Smooth muscle cell (in vitro differentiated cells): ENCODE data around the gene GRPEL1. TPM values are rescaled to one million over a fixed set of nuclear protein-coding genes. Genes with fewer than 3 reads are reported as not detected.

Experiments
- DNase-seq: peaks from one replicate; lab custom pipeline; 2025; ENCODE audit not compliant: unreplicated experiment; lab: John Stamatoyannopoulos, UW
- H2AFZ ChIP-seq: fragments of 200-600 bp; sonication (generic); 2 replicates; pipeline ENCODE4 v1.6.0; 2016; ENCODE audit warnings: antibody characterized with exemption, low read depth, mild to moderate bottlenecking
- H3F3A ChIP-seq: fragments of 200-600 bp; sonication (generic); 2 replicates; pipeline ENCODE4 v1.6.0; 2017; ENCODE audit warnings: antibody characterized with exemption, low read depth
- H3K27ac ChIP-seq: fragments of 200-600 bp; sonication (generic); 2 replicates; pipeline ENCODE4 v1.5.1; 2016; ENCODE audit warnings: low read depth, mild to moderate bottlenecking
- H3K27me3 ChIP-seq: fragments of 200-600 bp; sonication (generic); 2 replicates; pipeline ENCODE4 v1.6.1; 2016; ENCODE audit warnings: low read depth, mild to moderate bottlenecking
- H3K36me3 ChIP-seq: fragments of 200-600 bp; sonication (generic); 2 replicates; pipeline ENCODE4 v1.5.1; 2016; ENCODE audit warnings: low read depth
- H3K4me1 ChIP-seq: fragments of 200-600 bp; sonication (generic); 2 replicates; pipeline ENCODE4 v1.5.1; 2016; ENCODE audit warnings: low read depth
- H3K4me2 ChIP-seq: fragments of 200-600 bp; sonication (generic); 2 replicates; pipeline ENCODE4 v1.6.0; 2016; ENCODE audit warnings: mild to moderate bottlenecking
- H3K4me3 ChIP-seq: fragments of 200-600 bp; sonication (generic); 2 replicates; pipeline ENCODE4 v1.5.1; 2016; ENCODE audit warnings: mild to moderate bottlenecking
- H3K79me2 ChIP-seq: fragments of 200-600 bp; sonication (generic); 2 replicates; pipeline ENCODE4 v1.6.0; 2016; ENCODE audit warnings: low read depth, mild to moderate bottlenecking
- H3K9ac ChIP-seq: fragments of 200-600 bp; sonication (generic); 2 replicates; pipeline ENCODE4 v1.6.0; 2016; ENCODE audit warnings: low read depth
- H3K9me3 ChIP-seq: fragments of 200-600 bp; sonication (generic); replicated peaks from 2 replicates; pipeline ENCODE4 v1.5.1; 2016; ENCODE audit warnings: low read depth
- H4K20me1 ChIP-seq: fragments of 200-600 bp; sonication (generic); 2 replicates; pipeline ENCODE4 v1.6.0; 2016; ENCODE audit warnings: low read depth
- CTCF ChIP-seq: fragments of 200-600 bp; sonication (generic); IDR thresholded peaks from 2 replicates; pipeline ENCODE4 v1.5.1; 2017; ENCODE audit warnings: borderline replicate concordance, mild to moderate bottlenecking, antibody characterized with exemption; ENCODE audit not compliant: insufficient read depth, poor library complexity, severe bottlenecking
- WGBS: methylation state at CpG from one replicate; pipeline ENCODE4 v1.1.7; 2016; ENCODE audit warnings: low lambda C conversion rate; 5-methylcytosine and 5-hydroxymethylcytosine counted together
- polyA plus RNA-seq: library from polyadenylated mRNA; unstranded; fragments of >200 nt; fragmentation: Nextera tagmentation; extraction: Ambion mirVana; gene quantifications from 2 replicates; pipeline ENCODE4 v1.2.1, GENCODE V29; 2016
- total RNA-seq: library from RNA; depleted of rRNA; stranded (reverse); fragments of >200 nt; gene quantifications from 2 replicates; pipeline ENCODE4 v1.2.3, GENCODE V29; 2014

GRPEL1 gene
- total and polyA plus RNA-seq, 2 experiments from 2014 or later, result 18.6 to 40.6 TPM

- Histone ChIP-seq H4K20me1 (no peaks in the 10 kb centered on the region), H3K27me3 (no peaks in the 10 kb centered on the region), H3K79me2 (no peaks in the 10 kb centered on the region), H3K9ac (no peak overlapping the region), H3K4me1 (no peaks in the 10 kb centered on the region), H3K9me3 (no peaks in the 10 kb centered on the region), H3K36me3 (no peaks in the 10 kb centered on the region), H3K4me2 (no peak overlapping the region), H3F3A (no peaks in the 10 kb centered on the region), H2AFZ (no peak overlapping the region), H3K4me3 (no peak overlapping the region), H3K27ac (no peak overlapping the region)
- no peak for TF ChIP-seq CTCF
- 94% methylated on average over 12 of the region's 12 CpGs for WGBS
- no peak for DNase-seq
Observed at GRCh38 chr4:7077371-7077770, 9.5 kb upstream of the GRPEL1 start.

- no peak for DNase-seq
- H3K9me3 ChIP-seq, result no peaks in the 10 kb centered on the region
- 83% methylated on average over 6 of the region's 6 CpGs for WGBS
- H2AFZ ChIP-seq, result no peak overlapping the region
- no peaks in the 10 kb centered on the region for H3K27me3 ChIP-seq
- no peaks in the 10 kb centered on the region for H3F3A ChIP-seq
- H3K4me2 ChIP-seq, result no peak overlapping the region
- H3K27ac ChIP-seq, result no peak overlapping the region
- TF ChIP-seq CTCF, result no peak
- no peaks in the 10 kb centered on the region for H3K79me2 ChIP-seq
- H3K36me3 ChIP-seq, result no peaks in the 10 kb centered on the region
- no peaks in the 10 kb centered on the region for H3K4me1 ChIP-seq
- H3K9ac ChIP-seq, result no peak overlapping the region
- no peak overlapping the region for H3K4me3 ChIP-seq
- H4K20me1 ChIP-seq, result no peaks in the 10 kb centered on the region
Observed at GRCh38 chr4:7076696-7077082, 8.8 kb upstream of the GRPEL1 start.

GRCh38 chr4:7075962-7076695 lies 8.3 kb upstream of the GRPEL1 start:
- H3F3A ChIP-seq, result no peaks in the 10 kb centered on the region
- no peak overlapping the region for H3K4me2 ChIP-seq
- H3K9ac ChIP-seq, result no peak overlapping the region
- no peaks in the 10 kb centered on the region for H4K20me1 ChIP-seq
- WGBS, result 80% methylated on average over 21 of the region's 25 CpGs
- no peaks in the 10 kb centered on the region for H3K36me3 ChIP-seq
- no peak for TF ChIP-seq CTCF
- no peaks in the 10 kb centered on the region for H3K4me1 ChIP-seq
- H3K79me2 ChIP-seq, result no peaks in the 10 kb centered on the region
- no peak overlapping the region for H2AFZ ChIP-seq
- no peak overlapping the region for H3K27ac ChIP-seq
- no peak overlapping the region for H3K4me3 ChIP-seq
- no peak for DNase-seq
- no peaks in the 10 kb centered on the region for H3K9me3 ChIP-seq
- H3K27me3 ChIP-seq, result no peaks in the 10 kb centered on the region

GRCh38 chr4:7074426-7074825 lies 6.6 kb upstream of the GRPEL1 start:
- no peaks in the 10 kb centered on the region for H3K79me2 ChIP-seq
- no peak overlapping the region for H3K9ac ChIP-seq
- H2AFZ ChIP-seq, result no peak overlapping the region
- no peak for DNase-seq
- no peaks in the 10 kb centered on the region for H3F3A ChIP-seq
- no peaks in the 10 kb centered on the region for H3K36me3 ChIP-seq
- TF ChIP-seq CTCF, result no peak
- WGBS, result 83% methylated on average over 9 of the region's 9 CpGs
- no peak overlapping the region for H3K4me2 ChIP-seq
- H3K27ac ChIP-seq, result no peak overlapping the region
- no peak overlapping the region for H3K4me3 ChIP-seq
- no peaks in the 10 kb centered on the region for H3K27me3 ChIP-seq
- H4K20me1 ChIP-seq, result no peaks in the 10 kb centered on the region
- H3K9me3 ChIP-seq, result no peaks in the 10 kb centered on the region
- no peaks in the 10 kb centered on the region for H3K4me1 ChIP-seq
